Mesenchymal stem cell (in vitro differentiated cells and primary cell): ENCODE results near the gene KIF21A. TPM values are rescaled to one million over a fixed set of nuclear protein-coding genes. Genes with fewer than 3 reads are reported as not detected.
A peak's percentile ranks its signal among the peaks of the same experiment; 100 is the strongest.

Experiments used
- DNase-seq: peaks from one replicate; pipeline ENCODE4 v3.0.0-alpha.2; 2013
- H2AFZ ChIP-seq: one replicate; pipeline ENCODE4 v1.6.1; 2013; ENCODE audit warnings: low read depth, mild to moderate bottlenecking, control low read depth, inconsistent platforms, low read length, moderate library complexity
- H2AK5ac ChIP-seq: 2 replicates; pipeline ENCODE4 v1.6.1; 2013; ENCODE audit warnings: low read length, moderate library complexity, mild to moderate bottlenecking, inconsistent platforms; ENCODE audit not compliant: severe bottlenecking
- H2BK120ac ChIP-seq: one replicate; pipeline ENCODE4 v1.6.1; 2013; ENCODE audit warnings: low read depth, mild to moderate bottlenecking, inconsistent platforms, low read length, moderate library complexity
- H2BK12ac ChIP-seq, 2 experiments: one replicate each; pipeline ENCODE4 v1.6.1; 2013; ENCODE audit warnings: inconsistent platforms in 2 of 2, low read length in 2 of 2, mild to moderate bottlenecking in 2 of 2, moderate library complexity in 2 of 2, control low read depth in 1 of 2
- H2BK15ac ChIP-seq: one replicate; pipeline ENCODE4 v1.6.1; 2013; ENCODE audit warnings: mild to moderate bottlenecking, low read depth, inconsistent platforms; ENCODE audit not compliant: poor library complexity, severe bottlenecking
- H2BK5ac ChIP-seq: 2 replicates; pipeline ENCODE4 v1.6.1; 2013; ENCODE audit warnings: low read depth, mild to moderate bottlenecking, low read length, control low read depth, inconsistent platforms; ENCODE audit not compliant: poor library complexity, severe bottlenecking
- H3K14ac ChIP-seq, 2 experiments: one replicate each; pipeline ENCODE4 v1.6.1; 2013; ENCODE audit warnings: inconsistent platforms in 2 of 2, low read length in 2 of 2, control low read depth in 1 of 2, mild to moderate bottlenecking in 1 of 2, moderate library complexity in 1 of 2
- H3K18ac ChIP-seq, 2 experiments: one replicate each; pipeline ENCODE4 v1.6.1; 2013; ENCODE audit warnings: inconsistent platforms in 2 of 2, low read length in 2 of 2, control low read depth in 1 of 2, low read depth in 1 of 2, mild to moderate bottlenecking in 1 of 2
- H3K23ac ChIP-seq, 2 experiments: one replicate each; pipeline ENCODE4 v1.6.1; 2013; ENCODE audit warnings: inconsistent platforms in 2 of 2, low read length in 2 of 2, mild to moderate bottlenecking in 2 of 2, moderate library complexity in 2 of 2, control low read depth in 1 of 2
- H3K27ac ChIP-seq: 2 replicates; pipeline ENCODE4 v1.5.1; 2013; ENCODE audit warnings: mild to moderate bottlenecking, moderate library complexity, low read length, control low read depth, inconsistent platforms; ENCODE audit not compliant: poor library complexity, severe bottlenecking
- H3K27me3 ChIP-seq, 2 experiments: 2 replicates each; pipeline versions ENCODE4 v1.6.1 to v1.7.0; 2013; ENCODE audit warnings: low read length in 2 of 2, mild to moderate bottlenecking in 2 of 2, moderate library complexity in 2 of 2, control low read depth in 1 of 2, inconsistent platforms in 1 of 2; ENCODE audit not compliant: control insufficient read depth in 1 of 2, insufficient read depth in 1 of 2
- H3K36me3 ChIP-seq, 2 experiments: 2 replicates each; pipeline versions ENCODE4 v1.6.1 to v1.7.0; 2013; ENCODE audit warnings: low read length in 2 of 2, control low read depth in 1 of 2, inconsistent platforms in 1 of 2, low read depth in 1 of 2, mild to moderate bottlenecking in 1 of 2; ENCODE audit not compliant: insufficient read depth in 2 of 2, control insufficient read depth in 1 of 2
- H3K4ac ChIP-seq, 2 experiments: one replicate each; pipeline ENCODE4 v1.6.1; 2013; ENCODE audit warnings: inconsistent platforms in 2 of 2, low read length in 2 of 2, mild to moderate bottlenecking in 2 of 2, moderate library complexity in 2 of 2, control low read depth in 1 of 2, low read depth in 1 of 2
- H3K4me1 ChIP-seq: 2 replicates; pipeline ENCODE4 v1.6.1; 2013; ENCODE audit warnings: low read depth, low read length, control low read depth; ENCODE audit not compliant: control insufficient read depth, insufficient read depth
- H3K4me2 ChIP-seq: 2 replicates; pipeline ENCODE4 v1.6.1; 2013; ENCODE audit warnings: low read length, mild to moderate bottlenecking, inconsistent platforms; ENCODE audit not compliant: poor library complexity, severe bottlenecking
- H3K4me3 ChIP-seq, 2 experiments: 2 replicates each; pipeline versions ENCODE4 v1.5.1 to v1.7.0; 2013; ENCODE audit warnings: low read length in 2 of 2, mild to moderate bottlenecking in 2 of 2, control low read depth in 1 of 2, low read depth in 1 of 2; ENCODE audit not compliant: insufficient read depth in 1 of 2
- H3K79me1 ChIP-seq: replicated peaks from 2 replicates; pipeline ENCODE4 v1.6.1; 2013; ENCODE audit warnings: mild to moderate bottlenecking, control low read depth, low read length, inconsistent platforms; ENCODE audit not compliant: poor library complexity, severe bottlenecking
- H3K9ac ChIP-seq: 2 replicates; pipeline ENCODE4 v1.7.0; 2013; ENCODE audit warnings: mild to moderate bottlenecking, low read length, moderate library complexity
- H3K9me3 ChIP-seq: 2 replicates; pipeline ENCODE4 v1.7.0; 2013; ENCODE audit warnings: mild to moderate bottlenecking, low read length; ENCODE audit not compliant: control insufficient read depth
- H4K8ac ChIP-seq: one replicate; pipeline ENCODE4 v1.6.1; 2013; ENCODE audit warnings: inconsistent platforms, mild to moderate bottlenecking, low read length, moderate library complexity
- H4K91ac ChIP-seq: one replicate; pipeline ENCODE4 v1.6.1; 2013; ENCODE audit warnings: mild to moderate bottlenecking, low read length, inconsistent platforms
- WGBS: methylation state at CpG from one replicate; pipeline ENCODE4 v1.1.7; 2013; ENCODE audit warnings: mixed read lengths; 5-methylcytosine and 5-hydroxymethylcytosine counted together
- polyA plus RNA-seq, 2 experiments: library from polyadenylated mRNA; stranded (reverse); fragments of 200-250 nt; gene quantifications; one replicate each; pipeline ENCODE4 v1.2.3, GENCODE V29; 2013

KIF21A gene, protein sequence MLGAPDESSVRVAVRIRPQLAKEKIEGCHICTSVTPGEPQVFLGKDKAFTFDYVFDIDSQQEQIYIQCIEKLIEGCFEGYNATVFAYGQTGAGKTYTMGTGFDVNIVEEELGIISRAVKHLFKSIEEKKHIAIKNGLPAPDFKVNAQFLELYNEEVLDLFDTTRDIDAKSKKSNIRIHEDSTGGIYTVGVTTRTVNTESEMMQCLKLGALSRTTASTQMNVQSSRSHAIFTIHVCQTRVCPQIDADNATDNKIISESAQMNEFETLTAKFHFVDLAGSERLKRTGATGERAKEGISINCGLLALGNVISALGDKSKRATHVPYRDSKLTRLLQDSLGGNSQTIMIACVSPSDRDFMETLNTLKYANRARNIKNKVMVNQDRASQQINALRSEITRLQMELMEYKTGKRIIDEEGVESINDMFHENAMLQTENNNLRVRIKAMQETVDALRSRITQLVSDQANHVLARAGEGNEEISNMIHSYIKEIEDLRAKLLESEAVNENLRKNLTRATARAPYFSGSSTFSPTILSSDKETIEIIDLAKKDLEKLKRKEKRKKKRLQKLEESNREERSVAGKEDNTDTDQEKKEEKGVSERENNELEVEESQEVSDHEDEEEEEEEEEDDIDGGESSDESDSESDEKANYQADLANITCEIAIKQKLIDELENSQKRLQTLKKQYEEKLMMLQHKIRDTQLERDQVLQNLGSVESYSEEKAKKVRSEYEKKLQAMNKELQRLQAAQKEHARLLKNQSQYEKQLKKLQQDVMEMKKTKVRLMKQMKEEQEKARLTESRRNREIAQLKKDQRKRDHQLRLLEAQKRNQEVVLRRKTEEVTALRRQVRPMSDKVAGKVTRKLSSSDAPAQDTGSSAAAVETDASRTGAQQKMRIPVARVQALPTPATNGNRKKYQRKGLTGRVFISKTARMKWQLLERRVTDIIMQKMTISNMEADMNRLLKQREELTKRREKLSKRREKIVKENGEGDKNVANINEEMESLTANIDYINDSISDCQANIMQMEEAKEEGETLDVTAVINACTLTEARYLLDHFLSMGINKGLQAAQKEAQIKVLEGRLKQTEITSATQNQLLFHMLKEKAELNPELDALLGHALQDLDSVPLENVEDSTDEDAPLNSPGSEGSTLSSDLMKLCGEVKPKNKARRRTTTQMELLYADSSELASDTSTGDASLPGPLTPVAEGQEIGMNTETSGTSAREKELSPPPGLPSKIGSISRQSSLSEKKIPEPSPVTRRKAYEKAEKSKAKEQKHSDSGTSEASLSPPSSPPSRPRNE (N-terminal part only)
- polyA plus RNA-seq (2013, experiment 1 of 2): 2.9 TPM
- polyA plus RNA-seq (2013, experiment 2 of 2): 2.8 TPM

DNA sequence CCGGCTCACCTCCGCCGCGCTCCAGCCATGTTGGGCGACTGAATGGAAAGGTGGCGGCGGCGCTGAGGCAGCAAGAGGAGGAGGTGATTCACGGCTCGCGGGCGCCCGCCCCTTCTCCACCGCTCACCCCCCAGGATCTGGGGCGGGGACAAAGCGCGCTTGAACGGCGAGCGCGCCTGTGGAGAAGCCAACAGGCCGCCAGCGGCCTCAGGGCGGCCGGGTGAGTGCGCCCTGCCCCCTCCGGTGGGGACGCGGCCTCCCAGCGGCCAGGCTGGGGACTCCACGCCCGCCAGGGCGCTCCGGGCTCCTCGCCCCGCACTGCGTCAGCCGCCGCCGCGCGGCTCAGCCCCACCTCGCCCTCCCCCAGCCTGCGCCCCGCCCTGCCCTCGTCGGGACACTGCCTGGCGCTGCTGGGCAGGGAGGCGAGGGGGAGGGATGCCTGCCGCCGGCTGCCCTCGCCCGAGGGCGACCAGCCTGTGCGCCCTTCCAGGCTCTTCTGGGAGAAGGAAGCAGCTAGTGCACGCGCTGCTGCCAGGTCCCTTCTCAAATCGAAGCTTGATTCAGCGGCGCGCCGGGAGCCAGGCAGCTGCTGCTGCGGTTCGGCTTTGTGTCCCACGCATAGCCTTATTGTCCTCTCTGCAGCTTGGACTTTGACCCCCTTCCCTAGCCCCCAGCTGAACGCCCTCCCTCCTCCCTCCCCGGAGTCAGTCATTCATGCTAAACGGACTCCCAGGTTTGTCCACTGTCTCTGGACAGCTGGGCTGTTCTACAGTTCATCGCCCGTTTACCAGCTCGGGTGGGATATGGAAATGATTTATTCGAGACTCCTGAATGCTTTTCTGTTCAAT lies at the start of gene KIF21A:
Gene KIF21A, minus strand, starts transcription at position 40 of the 848 bp plus-strand sequence. CDS start 150 bp downstream, outside the sequence.
- Histone ChIP-seq H4K8ac (peak within 1 kb of the TSS; percentile 78), H2BK5ac (no peak within 1 kb of the TSS), H3K36me3 (no peaks in the 10 kb centered on the region), H2AFZ (peak within 1 kb of the TSS; percentile 93), H2AK5ac (no peak within 1 kb of the TSS), H3K4me1 (no peaks in the 10 kb centered on the region), H3K4me3 (peak within 1 kb of the TSS; percentile 83 to 84), H3K23ac (peak within 1 kb of the TSS in 1 of 2 experiments; percentile 71), H3K9ac (peak within 1 kb of the TSS; percentile 76), H3K18ac (peak within 1 kb of the TSS; percentile 73 to 86), H3K4ac (peak within 1 kb of the TSS; percentile 46 to 85), H3K4me2 (peak within 1 kb of the TSS; percentile 74), H3K79me1 (peaks cover 2% of the 10 kb centered on the region), H3K27ac (peak within 1 kb of the TSS; percentile 86), H3K14ac (peak within 1 kb of the TSS in 1 of 2 experiments; percentile 37), H4K91ac (peak within 1 kb of the TSS; percentile 64), H3K27me3 (no peaks in the 10 kb centered on the region), H3K9me3 (no peaks in the 10 kb centered on the region), H2BK120ac (peak within 1 kb of the TSS; percentile 84), H2BK15ac (no peak within 1 kb of the TSS), H2BK12ac (peak within 1 kb of the TSS in 1 of 2 experiments; percentile 75)
- WGBS: 1% methylated on average over 41 of the region's 72 CpGs
- DNase-seq: peak; percentile 94

DNA sequence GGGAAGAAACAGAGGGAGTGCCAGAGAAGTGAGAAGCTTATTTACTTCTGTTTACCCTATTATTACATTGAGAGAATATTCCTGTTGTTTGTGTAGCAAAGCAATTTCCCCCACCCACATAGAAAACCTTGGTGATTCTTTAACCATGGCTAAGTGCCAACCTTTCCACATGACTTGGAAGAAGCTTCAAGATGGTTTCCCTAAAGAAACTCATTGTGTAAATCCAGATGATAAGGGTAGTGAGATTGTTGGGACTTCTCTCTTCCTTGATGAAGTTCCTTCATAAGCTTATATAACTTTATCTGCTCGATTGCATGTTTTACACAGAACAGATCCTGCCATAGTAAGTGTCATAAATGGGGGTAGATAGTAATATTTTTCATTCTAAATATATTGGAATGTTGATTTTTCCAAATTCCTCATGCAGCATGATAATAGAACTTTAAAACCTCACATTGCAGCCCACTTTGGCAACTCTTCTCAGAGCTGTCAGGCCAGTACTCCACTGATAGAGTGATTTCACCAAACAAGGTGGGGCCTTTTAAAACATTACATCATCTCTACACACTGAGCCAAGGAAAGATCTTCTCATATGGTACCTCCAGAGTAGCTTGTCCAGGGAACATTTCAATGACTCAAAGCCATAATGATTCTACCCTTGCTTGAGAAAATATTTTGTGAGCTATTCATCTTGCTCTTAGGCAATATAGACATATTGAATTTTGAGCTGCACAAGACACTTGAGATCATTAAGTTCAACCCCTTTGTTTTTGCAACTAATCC lies 47.8 kb upstream of the KIF21A start:
- Histone ChIP-seq H2BK120ac (no peak overlapping the region), H3K14ac (no peak overlapping the region), H3K4me3 (no peak overlapping the region), H3K4me2 (no peak overlapping the region), H3K9me3 (no peaks in the 10 kb centered on the region), H4K91ac (no peak overlapping the region), H3K23ac (no peak overlapping the region), H2BK5ac (no peak overlapping the region), H3K18ac (no peak overlapping the region), H2BK15ac (no peak overlapping the region), H3K9ac (peak overlapping the region; percentile 12), H3K27me3 (no peaks in the 10 kb centered on the region), H3K27ac (no peak overlapping the region), H2AFZ (no peak overlapping the region), H2AK5ac (no peak overlapping the region), H3K4me1 (no peaks in the 10 kb centered on the region), H4K8ac (no peak overlapping the region), H3K36me3 (no peaks in the 10 kb centered on the region), H3K79me1 (no peaks in the 10 kb centered on the region), H3K4ac (no peak overlapping the region), H2BK12ac (no peak overlapping the region)
- no peak for DNase-seq
- no CpG with 5 or more reads among the region's 1 CpG for WGBS

DNA sequence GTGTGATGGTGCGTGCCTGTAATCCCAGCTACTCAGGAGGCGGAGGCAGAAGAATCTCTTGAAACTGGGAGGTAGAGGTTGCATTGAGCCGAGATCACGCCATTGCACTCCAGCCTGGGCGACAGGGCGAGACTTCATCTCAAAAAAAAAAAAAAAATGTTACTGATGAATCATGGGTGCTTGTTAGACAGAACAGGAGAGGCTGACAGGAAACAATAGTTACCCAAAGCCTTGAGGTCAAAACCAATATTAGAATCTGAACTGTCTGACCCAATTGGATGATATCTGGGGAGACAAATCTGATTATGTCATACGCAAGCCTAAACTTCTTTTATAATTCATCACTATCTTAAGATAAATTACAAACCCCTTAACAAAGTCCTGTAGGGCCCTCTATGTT lies 40.7 kb upstream of the KIF21A start:
- Histone ChIP-seq H3K18ac (no peak overlapping the region), H3K4ac (no peak overlapping the region), H4K91ac (no peak overlapping the region), H2BK12ac (no peak overlapping the region), H3K23ac (no peak overlapping the region), H3K4me2 (no peak overlapping the region), H2BK120ac (no peak overlapping the region), H2AFZ (no peak overlapping the region), H4K8ac (no peak overlapping the region), H3K4me3 (no peak overlapping the region), H3K79me1 (no peaks in the 10 kb centered on the region), H3K27ac (no peak overlapping the region), H3K9ac (no peak overlapping the region), H3K14ac (no peak overlapping the region), H2BK15ac (no peak overlapping the region), H3K4me1 (no peaks in the 10 kb centered on the region), H2AK5ac (no peak overlapping the region), H3K27me3 (no peaks in the 10 kb centered on the region), H3K9me3 (no peaks in the 10 kb centered on the region), H3K36me3 (no peaks in the 10 kb centered on the region), H2BK5ac (no peak overlapping the region)
- WGBS: 95% methylated on average over 7 of the region's 7 CpGs
- no peak for DNase-seq
